Measurements from ENCODE around the gene MED25. TPM values are rescaled to one million over a fixed set of nuclear protein-coding genes. Genes with fewer than 3 reads are reported as not detected.

The MED25 gene
- total RNA-seq, 3 donors from 2014 or later = 16.3 to 27.5 (median 20.6) TPM

- no peaks in the 10 kb centered on the region for H3K27me3 ChIP-seq
- intact Hi-C loops (cut with DNase I; ENCODE audit: low total_unique reads) = no loop called here
- TF ChIP-seq CTCF (IDR thresholded peaks at IDR 0.05) (no peak), POLR2A (IDR thresholded peaks at IDR 0.05) (no peak), POLR2AphosphoS5 (IDR thresholded peaks at IDR 0.05) (no peak)
- H3K36me3 ChIP-seq = peaks cover 22% of the 10 kb centered on the region
- no peak overlapping the region for H3K27ac ChIP-seq
- no peaks in the 10 kb centered on the region for H3K4me1 ChIP-seq
- no peak overlapping the region for H3K4me3 ChIP-seq
- no peaks in the 10 kb centered on the region for H3K9me3 ChIP-seq
- no peak for DNase-seq (ENCODE audit: low spot score in 2 of 2)
Measured at GRCh38 chr19:49795615-49796014, 22.5 kb upstream of the MED25 start.

DNA sequence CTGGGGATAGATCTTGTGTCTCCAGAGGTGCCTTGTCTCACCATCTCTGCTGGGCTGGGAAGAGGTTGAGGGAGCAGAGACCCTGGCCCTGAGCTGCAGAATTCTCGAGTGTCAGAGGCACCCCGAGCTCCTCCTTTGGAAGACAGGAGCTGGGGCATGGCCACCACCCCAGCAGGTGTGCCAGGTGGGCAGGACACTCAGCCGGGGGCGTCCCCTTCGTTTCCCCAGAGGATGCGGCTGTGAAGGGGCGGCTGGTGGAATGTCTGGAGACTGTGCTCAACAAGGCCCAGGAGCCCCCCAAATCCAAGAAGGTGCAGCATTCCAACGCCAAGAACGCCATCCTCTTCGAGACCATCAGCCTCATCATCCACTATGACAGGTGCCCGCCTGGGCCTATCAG, 19.5 kb upstream of the MED25 start:
- H3K36me3 ChIP-seq = peaks cover 13% of the 10 kb centered on the region
- H3K27me3 ChIP-seq = no peaks in the 10 kb centered on the region
- no peak overlapping the region for H3K4me3 ChIP-seq
- no peaks in the 10 kb centered on the region for H3K4me1 ChIP-seq
- no peak for TF ChIP-seq CTCF (IDR thresholded peaks at IDR 0.05)
- TF ChIP-seq POLR2AphosphoS5 (IDR thresholded peaks at IDR 0.05) = no peak
- TF ChIP-seq POLR2A (IDR thresholded peaks at IDR 0.05) = no peak
- no peak for DNase-seq (ENCODE audit: low spot score in 2 of 2)
- no peaks in the 10 kb centered on the region for H3K9me3 ChIP-seq
- intact Hi-C loops (cut with DNase I; ENCODE audit: low total_unique reads) = loop anchor here (1.0 kb wide), 1 partner anchor 49 kb away; no protein-coding TSS in a partner anchor
- H3K27ac ChIP-seq = no peak overlapping the region

GRCh38 chr19:49799271-49799797, 18.8 kb upstream of the MED25 start:
- TF ChIP-seq CTCF (IDR thresholded peaks at IDR 0.05) (no peak), POLR2AphosphoS5 (IDR thresholded peaks at IDR 0.05) (no peak), POLR2A (IDR thresholded peaks at IDR 0.05) (no peak)

GRCh38 chr19:49799798-49800376, 18.2 kb upstream of the MED25 start:
- intact Hi-C loops (cut with DNase I; ENCODE audit: low total_unique reads) = no loop called here
- H3K36me3 ChIP-seq = peaks cover 13% of the 10 kb centered on the region
- TF ChIP-seq POLR2A (IDR thresholded peaks at IDR 0.05) = no peak
- TF ChIP-seq POLR2AphosphoS5 (IDR thresholded peaks at IDR 0.05) = no peak
- TF ChIP-seq CTCF (IDR thresholded peaks at IDR 0.05) = no peak

More at GRCh38 chr19:49799271-49799797, 18.8 kb upstream of the MED25 start:
- intact Hi-C loops (cut with DNase I; ENCODE audit: low total_unique reads) = no loop called here
- peaks cover 13% of the 10 kb centered on the region for H3K36me3 ChIP-seq
- DNase-seq (ENCODE audit: low spot score in 2 of 2) = no peak
- H3K9me3 ChIP-seq = no peaks in the 10 kb centered on the region
- H3K27ac ChIP-seq = no peak overlapping the region
- no peak overlapping the region for H3K4me3 ChIP-seq
- H3K27me3 ChIP-seq = no peaks in the 10 kb centered on the region
- H3K4me1 ChIP-seq = no peaks in the 10 kb centered on the region

DNA sequence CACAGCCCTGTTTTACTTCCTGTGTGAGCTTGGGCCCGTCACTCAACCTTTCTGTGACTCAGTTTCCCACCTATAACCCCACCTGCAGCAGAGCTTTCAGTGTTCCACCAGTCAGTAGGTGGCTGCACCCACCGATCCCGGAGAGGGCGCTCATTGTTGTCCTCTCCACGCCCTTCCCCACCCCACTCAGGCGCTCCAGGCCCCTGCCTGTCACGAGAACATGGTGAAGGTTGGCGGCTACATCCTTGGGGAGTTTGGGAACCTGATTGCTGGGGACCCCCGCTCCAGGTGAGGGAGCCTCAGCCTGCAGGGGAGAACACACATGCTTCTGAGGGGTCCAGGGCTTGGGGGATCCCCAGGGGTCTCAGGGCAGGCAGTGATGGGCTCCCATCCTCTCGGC, 17.3 kb upstream of the MED25 start:
- no peaks in the 10 kb centered on the region for H3K4me1 ChIP-seq
- intact Hi-C loops (cut with DNase I; ENCODE audit: low total_unique reads) = no loop called here
- peak overlapping the region in 1 of 2 donors; percentile 88 for H3K27ac ChIP-seq

More at GRCh38 chr19:49799798-49800376, 18.2 kb upstream of the MED25 start:
- H3K27ac ChIP-seq = no peak overlapping the region
- no peaks in the 10 kb centered on the region for H3K9me3 ChIP-seq
- H3K4me3 ChIP-seq = no peak overlapping the region
- no peak for DNase-seq (ENCODE audit: low spot score in 2 of 2)
- no peaks in the 10 kb centered on the region for H3K4me1 ChIP-seq
- H3K27me3 ChIP-seq = no peaks in the 10 kb centered on the region

More for the DNA sequence above, 17.3 kb upstream of the MED25 start:
- no peaks in the 10 kb centered on the region for H3K27me3 ChIP-seq
- H3K4me3 ChIP-seq = peak overlapping the region in 1 of 3 donors; percentile 68
- peaks cover 6% of the 10 kb centered on the region for H3K36me3 ChIP-seq
- no peak for DNase-seq (ENCODE audit: low spot score in 2 of 2)
- no peaks in the 10 kb centered on the region for H3K9me3 ChIP-seq
- TF ChIP-seq POLR2A (IDR thresholded peaks at IDR 0.05) (no peak), CTCF (IDR thresholded peaks at IDR 0.05) (no peak), POLR2AphosphoS5 (IDR thresholded peaks at IDR 0.05) (no peak)
